SU-DHL-6 (cell line): Measurements from ENCODE around the gene ATG10.

Experiments
- CTCF ChIP-seq: fragments of 200-600 bp; sonication (generic); IDR thresholded peaks from one replicate; pipeline ENCODE4 v1.5.1; 2017; ENCODE audit warnings: antibody characterized with exemption, mild to moderate bottlenecking, low read length, moderate library complexity; ENCODE audit not compliant: insufficient read depth, poor library complexity, severe bottlenecking
- EZH2phosphoT487 ChIP-seq: fragments of 200-600 bp; sonication (generic), shearing (Covaris generic); conservative IDR thresholded peaks from 2 replicates; pipeline ENCODE4 v1.6.1; 2018; ENCODE audit warnings: mild to moderate bottlenecking, antibody characterized with exemption, low read length, moderate library complexity, mixed read lengths

GRCh38 chr5:82185851-82186250, 214.0 kb downstream of the ATG10 start:
- TF ChIP-seq CTCF (no peak), EZH2phosphoT487 (no peak)
